CD4-positive, alpha-beta T cell (primary cell): ENCODE results near the gene NARF. TPM values are rescaled to one million over a fixed set of nuclear protein-coding genes. Genes with fewer than 3 reads are reported as not detected.

ENCODE experiments used
- ATAC-seq: fragments of 200-7000 bp; cut with Tn5 transposase; one replicate; pipeline ENCODE4 v1.10.0; 2022; ENCODE audit warnings: mild to moderate bottlenecking; ENCODE audit not compliant: poor library complexity
- CTCF ChIA-PET: fragments of 350-600 bp; sonication (Branson Sonifier 250); formaldehyde crosslinking; loops from one replicate; lab custom pipeline; 2021; ENCODE audit warnings: antibody characterized with exemption, inconsistent platforms; lab: Charles Lee
- POLR2A ChIA-PET: fragments of 350-600 bp; sonication (Branson Sonifier 250); formaldehyde crosslinking; loops from one replicate; lab custom pipeline; 2021; ENCODE audit warnings: antibody characterized with exemption, inconsistent platforms; lab: Charles Lee
- DNase-seq, 14 experiments: peaks; one replicate each; pipeline ENCODE4 v3.0.0-alpha.2; 2013 to 2020; ENCODE audit warnings: mixed read lengths in 2 of 14
- H3K27ac ChIP-seq, 2 donors: one replicate each; pipeline versions ENCODE4 v1.5.1 to v1.7.0; 2013; ENCODE audit warnings: low read length in 2 of 2, low read depth in 1 of 2, mild to moderate bottlenecking in 1 of 2
- H3K27me3 ChIP-seq, 2 experiments: 1 replicate in 1 of 2; 2 replicates in 1 of 2; pipeline versions ENCODE4 v1.6.1 to v1.7.0; 2013; ENCODE audit warnings: low read length in 2 of 2, control low read depth in 1 of 2, mild to moderate bottlenecking in 1 of 2, moderate library complexity in 1 of 2; ENCODE audit not compliant: insufficient read depth in 2 of 2, control insufficient read depth in 1 of 2
- H3K36me3 ChIP-seq: one replicate; pipeline ENCODE4 v1.6.1; 2013; ENCODE audit warnings: low read length, control low read depth; ENCODE audit not compliant: insufficient read depth
- H3K4me1 ChIP-seq: one replicate; pipeline ENCODE4 v1.6.1; 2013; ENCODE audit warnings: low read length, control low read depth; ENCODE audit not compliant: insufficient read depth
- H3K4me3 ChIP-seq: one replicate; pipeline ENCODE4 v1.5.1; 2013; ENCODE audit warnings: mild to moderate bottlenecking, low read length, moderate library complexity
- H3K9me3 ChIP-seq, 2 experiments: 1 replicate in 1 of 2; 2 replicates in 1 of 2; pipeline versions ENCODE4 v1.6.1 to v1.7.0; 2013; ENCODE audit warnings: low read length in 2 of 2, mild to moderate bottlenecking in 2 of 2, control low read depth in 1 of 2, moderate library complexity in 1 of 2; ENCODE audit not compliant: control insufficient read depth in 1 of 2, insufficient read depth in 1 of 2
- H3K27ac Mint-ChIP-seq: one replicate; pipeline ENCODE4 v1.8.0; 2020; ENCODE audit warnings: mixed read lengths
- H3K27me3 Mint-ChIP-seq: one replicate; pipeline ENCODE4 v1.8.0; 2021; ENCODE audit warnings: mixed read lengths
- H3K36me3 Mint-ChIP-seq: one replicate; pipeline ENCODE4 v1.8.0; 2021; ENCODE audit warnings: low read depth, mixed read lengths
- H3K4me1 Mint-ChIP-seq: one replicate; pipeline ENCODE4 v1.8.0; 2021; ENCODE audit warnings: low read depth, mixed read lengths
- H3K4me3 Mint-ChIP-seq: one replicate; pipeline ENCODE4 v1.8.0; 2020; ENCODE audit warnings: mild to moderate bottlenecking, mixed read lengths
- H3K9me3 Mint-ChIP-seq: one replicate; pipeline ENCODE4 v1.8.0; 2020; ENCODE audit warnings: mixed read lengths
- CTCF ChIP-seq: fragments of 200-600 bp; IDR thresholded peaks from one replicate; pipeline ENCODE4 v1.8.0; 2022; ENCODE audit warnings: antibody characterized with exemption, mild to moderate bottlenecking
- intact Hi-C, 2 experiments: fragments of 100-400 bp; cut with DNase I in 1 of 2; cut with micrococcal nuclease in 1 of 2; formaldehyde crosslinking; loops; one replicate each; pipeline versions ENCODE4 v1.15.1 to v1.9.0; 2023 to 2025; cut with DNase I, micrococcal nuclease
- total RNA-seq, 174 experiments: library from RNA in 2 of 174; stranded (reverse) in 2 of 174; gene quantifications; one replicate each; pipeline ENCODE4 v1.2.3 and lab custom pipeline; 2021 to 2026

Gene NARF
- total RNA-seq, 2 experiments from 2014 or later, result 57.1 to 62.0 TPM

- Histone ChIP-seq H3K36me3 (peaks cover 87% of the 10 kb centered on the region), H3K27me3 (no peaks in the 10 kb centered on the region), H3K4me3 (no peak overlapping the region), H3K4me1 (peaks cover 18% of the 10 kb centered on the region), H3K9me3 (no peaks in the 10 kb centered on the region), H3K27ac (no peak overlapping the region)
- Mint-ChIP-seq H3K27me3 (no peaks in the 10 kb centered on the region), H3K36me3 (peaks cover 80% of the 10 kb centered on the region), H3K4me3 (no peak overlapping the region), H3K9me3 (no peaks in the 10 kb centered on the region), H3K4me1 (peaks cover 10% of the 10 kb centered on the region), H3K27ac (no peak overlapping the region)
- intact Hi-C loops, result no loop called here
- no peak for DNase-seq
- ATAC-seq, result no peak
- TF ChIP-seq CTCF, result no peak
- ChIA-PET POLR2A (no interaction called here), CTCF (no interaction called here)
Observed at GRCh38 chr17:82483204-82483660, 24.7 kb downstream of the NARF start.

- H3K4me1 Mint-ChIP-seq, result peaks cover 10% of the 10 kb centered on the region
- H3K4me3 ChIP-seq, result no peak overlapping the region
- POLR2A ChIA-PET, result no interaction called here
- ATAC-seq, result no peak
- H3K27me3 ChIP-seq, result no peaks in the 10 kb centered on the region
- H3K9me3 ChIP-seq, result no peaks in the 10 kb centered on the region
- CTCF ChIA-PET, result no interaction called here
- no peak overlapping the region for H3K4me3 Mint-ChIP-seq
- no peak overlapping the region for H3K27ac Mint-ChIP-seq
- no peaks in the 10 kb centered on the region for H3K9me3 Mint-ChIP-seq
- no peak overlapping the region for H3K27ac ChIP-seq
- H3K4me1 ChIP-seq, result peaks cover 18% of the 10 kb centered on the region
- intact Hi-C loops, result no loop called here
- H3K36me3 Mint-ChIP-seq, result peaks cover 81% of the 10 kb centered on the region
- H3K27me3 Mint-ChIP-seq, result no peaks in the 10 kb centered on the region
- DNase-seq, result no peak
- no peak for TF ChIP-seq CTCF
- H3K36me3 ChIP-seq, result peaks cover 86% of the 10 kb centered on the region
Observed at GRCh38 chr17:82483836-82484235, 25.3 kb downstream of the NARF start.

- POLR2A ChIA-PET, result no interaction called here
- Mint-ChIP-seq H3K36me3 (peaks cover 63% of the 10 kb centered on the region), H3K9me3 (no peaks in the 10 kb centered on the region)
Observed at GRCh38 chr17:82486231-82487094, 27.9 kb downstream of the NARF start.

More at GRCh38 chr17:82486231-82487094, 27.9 kb downstream of the NARF start:
- Mint-ChIP-seq H3K4me1 (peaks cover 10% of the 10 kb centered on the region), H3K27ac (peak overlapping the region; percentile 20), H3K27me3 (no peaks in the 10 kb centered on the region), H3K4me3 (peak overlapping the region; percentile 38)
- Histone ChIP-seq H3K36me3 (peaks cover 66% of the 10 kb centered on the region), H3K4me3 (no peak overlapping the region), H3K27me3 (no peaks in the 10 kb centered on the region), H3K9me3 (no peaks in the 10 kb centered on the region), H3K27ac (no peak overlapping the region), H3K4me1 (peaks cover 18% of the 10 kb centered on the region)
- CTCF ChIA-PET, result no interaction called here
- intact Hi-C loops, result no loop called here
- DNase-seq, result peak in 1 of 14 experiments; percentile 45
- TF ChIP-seq CTCF, result no peak
- no peak for ATAC-seq
